GM12878 (cell line): Measurements from ENCODE around the gene GPBP1L1.

Experiments used
- CTCF ChIP-seq, 3 experiments: IDR thresholded peaks in 2 of 3; conservative IDR thresholded peaks in 1 of 3; 2 replicates each; pipeline ENCODE4 v1.5.1; 2011; ENCODE audit warnings: low read depth in 3 of 3, low read length in 3 of 3, mild to moderate bottlenecking in 3 of 3, control low read depth in 2 of 3, moderate library complexity in 2 of 3, inconsistent platforms in 1 of 3, mixed read lengths in 1 of 3; ENCODE audit not compliant: control insufficient read depth in 2 of 3, insufficient read depth in 1 of 3; ENCODE audit errors: extremely low read depth in 1 of 3
- PBX3 ChIP-seq: IDR thresholded peaks from 2 replicates; pipeline ENCODE4 v1.6.1; 2011; ENCODE audit warnings: mild to moderate bottlenecking, low read depth, low read length, moderate library complexity; ENCODE audit not compliant: insufficient replicate concordance
- POLR2AphosphoS5 ChIP-seq: IDR thresholded peaks from 2 replicates; pipeline ENCODE4 v1.6.1; 2011; ENCODE audit warnings: mild to moderate bottlenecking, low read length, inconsistent platforms
- TCF12 ChIP-seq: IDR thresholded peaks from 2 replicates; pipeline ENCODE4 v1.6.1; 2011; ENCODE audit warnings: low read depth, mild to moderate bottlenecking, low read length
- TF ChIP-seq, protein P1 (sequence below): IDR thresholded peaks from 2 replicates; pipeline ENCODE4 v1.6.1; 2012; ENCODE audit warnings: mild to moderate bottlenecking, low read depth, low read length

DNA sequence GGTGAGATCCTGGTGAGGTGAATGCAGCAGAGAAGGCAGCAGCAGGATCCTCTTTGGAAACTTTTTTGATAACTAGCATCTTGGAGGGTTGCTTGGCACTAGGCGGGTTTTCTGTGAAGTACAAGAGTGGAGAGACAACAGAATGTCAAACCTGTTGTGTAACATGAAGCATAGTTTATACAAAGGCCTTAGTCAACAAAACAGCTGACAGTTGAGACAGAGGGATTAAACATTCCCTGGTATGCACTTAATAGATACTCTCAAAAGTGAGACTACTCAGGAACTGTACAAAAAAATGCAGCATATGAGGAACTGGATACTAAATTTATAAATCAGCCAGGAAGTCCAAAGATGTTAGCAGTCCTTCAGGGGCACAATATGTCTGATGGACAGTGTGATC, 46.0 kb downstream of the GPBP1L1 start:
- TF ChIP-seq PBX3 (no peak), TCF12 (no peak), POLR2AphosphoS5 (no peak), CTCF (IDR thresholded peaks at IDR 0.05 in 2 of 3, conservative IDR thresholded peaks at IDR 0.05 in 1 of 3; ENCODE audit: control insufficient read depth in 2 of 3, extremely low read depth in 1 of 3, insufficient read depth in 1 of 3, low read depth in 3 of 3, low read length in 3 of 3) (no peak)
- TF ChIP-seq, protein P1, sequence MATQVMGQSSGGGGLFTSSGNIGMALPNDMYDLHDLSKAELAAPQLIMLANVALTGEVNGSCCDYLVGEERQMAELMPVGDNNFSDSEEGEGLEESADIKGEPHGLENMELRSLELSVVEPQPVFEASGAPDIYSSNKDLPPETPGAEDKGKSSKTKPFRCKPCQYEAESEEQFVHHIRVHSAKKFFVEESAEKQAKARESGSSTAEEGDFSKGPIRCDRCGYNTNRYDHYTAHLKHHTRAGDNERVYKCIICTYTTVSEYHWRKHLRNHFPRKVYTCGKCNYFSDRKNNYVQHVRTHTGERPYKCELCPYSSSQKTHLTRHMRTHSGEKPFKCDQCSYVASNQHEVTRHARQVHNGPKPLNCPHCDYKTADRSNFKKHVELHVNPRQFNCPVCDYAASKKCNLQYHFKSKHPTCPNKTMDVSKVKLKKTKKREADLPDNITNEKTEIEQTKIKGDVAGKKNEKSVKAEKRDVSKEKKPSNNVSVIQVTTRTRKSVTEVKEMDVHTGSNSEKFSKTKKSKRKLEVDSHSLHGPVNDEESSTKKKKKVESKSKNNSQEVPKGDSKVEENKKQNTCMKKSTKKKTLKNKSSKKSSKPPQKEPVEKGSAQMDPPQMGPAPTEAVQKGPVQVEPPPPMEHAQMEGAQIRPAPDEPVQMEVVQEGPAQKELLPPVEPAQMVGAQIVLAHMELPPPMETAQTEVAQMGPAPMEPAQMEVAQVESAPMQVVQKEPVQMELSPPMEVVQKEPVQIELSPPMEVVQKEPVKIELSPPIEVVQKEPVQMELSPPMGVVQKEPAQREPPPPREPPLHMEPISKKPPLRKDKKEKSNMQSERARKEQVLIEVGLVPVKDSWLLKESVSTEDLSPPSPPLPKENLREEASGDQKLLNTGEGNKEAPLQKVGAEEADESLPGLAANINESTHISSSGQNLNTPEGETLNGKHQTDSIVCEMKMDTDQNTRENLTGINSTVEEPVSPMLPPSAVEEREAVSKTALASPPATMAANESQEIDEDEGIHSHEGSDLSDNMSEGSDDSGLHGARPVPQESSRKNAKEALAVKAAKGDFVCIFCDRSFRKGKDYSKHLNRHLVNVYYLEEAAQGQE, result no peak
